ENCODE results near the gene DMRTC1.
"Not testable (repeated sequence)": the region's sequence is repeated elsewhere in the genome, so short reads cannot be mapped to it uniquely, and the experiment has no call there.

GRCh38 chrX:72916096-72916495 lies 27.5 kb downstream of the DMRTC1 start:
- TF ChIP-seq, protein P1, sequence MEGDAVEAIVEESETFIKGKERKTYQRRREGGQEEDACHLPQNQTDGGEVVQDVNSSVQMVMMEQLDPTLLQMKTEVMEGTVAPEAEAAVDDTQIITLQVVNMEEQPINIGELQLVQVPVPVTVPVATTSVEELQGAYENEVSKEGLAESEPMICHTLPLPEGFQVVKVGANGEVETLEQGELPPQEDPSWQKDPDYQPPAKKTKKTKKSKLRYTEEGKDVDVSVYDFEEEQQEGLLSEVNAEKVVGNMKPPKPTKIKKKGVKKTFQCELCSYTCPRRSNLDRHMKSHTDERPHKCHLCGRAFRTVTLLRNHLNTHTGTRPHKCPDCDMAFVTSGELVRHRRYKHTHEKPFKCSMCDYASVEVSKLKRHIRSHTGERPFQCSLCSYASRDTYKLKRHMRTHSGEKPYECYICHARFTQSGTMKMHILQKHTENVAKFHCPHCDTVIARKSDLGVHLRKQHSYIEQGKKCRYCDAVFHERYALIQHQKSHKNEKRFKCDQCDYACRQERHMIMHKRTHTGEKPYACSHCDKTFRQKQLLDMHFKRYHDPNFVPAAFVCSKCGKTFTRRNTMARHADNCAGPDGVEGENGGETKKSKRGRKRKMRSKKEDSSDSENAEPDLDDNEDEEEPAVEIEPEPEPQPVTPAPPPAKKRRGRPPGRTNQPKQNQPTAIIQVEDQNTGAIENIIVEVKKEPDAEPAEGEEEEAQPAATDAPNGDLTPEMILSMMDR (IDR thresholded peaks at IDR 0.05) = not testable (repeated sequence)
- not testable (repeated sequence) for TF ChIP-seq POLR2A (IDR thresholded peaks at IDR 0.05)

Measured in right lobe of liver (tissue), 4 donors.